Measurements from ENCODE around the gene SLC22A14. TPM values are rescaled to one million over a fixed set of nuclear protein-coding genes. Genes with fewer than 3 reads are reported as not detected.

Gene SLC22A14
- total and polyA plus RNA-seq, 9 of the 15 experiments (the other 6 are each of a cell fraction or from before 2014, with no cell fraction given): 0.03 to 0.07 TPM; not detected in 7

- TF ChIP-seq CUX1 (CRISPR knock-in tag; IDR thresholded peaks at IDR 0.05) (no peak), SRSF9 (IDR thresholded peaks at IDR 0.05; ENCODE audit: borderline replicate concordance, low read depth, low read length) (no peak), NR2C1 (IDR thresholded peaks at IDR 0.05) (no peak), NR2C1 (tag; IDR thresholded peaks at IDR 0.05) (peak; percentile 55), CEBPB (tag; IDR thresholded peaks at IDR 0.05) (peak; percentile 88), PRDM10 (IDR thresholded peaks at IDR 0.05; ENCODE audit: partially characterized antibody) (no peak), RBM15 (IDR thresholded peaks at IDR 0.05; ENCODE audit: insufficient read depth, low read length) (no peak), ATF3 (IDR thresholded peaks at IDR 0.05) (peak; percentile 87), ATF3 (CRISPR knock-in tag; conservative IDR thresholded peaks at IDR 0.05) (no peak), ZNF764 (CRISPR knock-in tag; IDR thresholded peaks at IDR 0.05; ENCODE audit: low read depth) (no peak), SLC30A9 (CRISPR knock-in tag; IDR thresholded peaks at IDR 0.05) (no peak), ZNF584 (CRISPR knock-in tag; IDR thresholded peaks at IDR 0.05; ENCODE audit: low read depth) (no peak), TRIM24 (IDR thresholded peaks at IDR 0.05) (peak in 1 of 2 experiments; percentile 33; a peak in 1 of 4 replicates), RBM25 (IDR thresholded peaks at IDR 0.05; ENCODE audit: low read depth, low read length, severe bottlenecking) (no peak), XRCC3 (IDR thresholded peaks at IDR 0.05) (no peak), NKRF (IDR thresholded peaks at IDR 0.05; ENCODE audit: borderline replicate concordance) (no peak)
These were observed 49.3 kb downstream of the SLC22A14 start (continued) for GRCh38 chr3:38331257-38332022.

All from K562 (cell line).